Mammary epithelial cell (primary cell): Measurements from ENCODE around the gene RNF213.

Source experiments
- EZH2 ChIP-seq: IDR thresholded peaks from 2 replicates; pipeline ENCODE4 v1.6.1; 2012; ENCODE audit warnings: low read length, inconsistent platforms, borderline replicate concordance
- TF ChIP-seq, protein P1 (sequence below), 2 donors: IDR thresholded peaks in 1 of 2; conservative IDR thresholded peaks in 1 of 2; 2 replicates each; pipeline ENCODE4 v1.5.1; 2011 to 2012; ENCODE audit warnings: inconsistent platforms in 2 of 2, low read length in 2 of 2, mild to moderate bottlenecking in 2 of 2, control low read depth in 1 of 2, low read depth in 1 of 2; ENCODE audit not compliant: insufficient read depth in 1 of 2; ENCODE audit errors: extremely low read depth in 1 of 2

DNA sequence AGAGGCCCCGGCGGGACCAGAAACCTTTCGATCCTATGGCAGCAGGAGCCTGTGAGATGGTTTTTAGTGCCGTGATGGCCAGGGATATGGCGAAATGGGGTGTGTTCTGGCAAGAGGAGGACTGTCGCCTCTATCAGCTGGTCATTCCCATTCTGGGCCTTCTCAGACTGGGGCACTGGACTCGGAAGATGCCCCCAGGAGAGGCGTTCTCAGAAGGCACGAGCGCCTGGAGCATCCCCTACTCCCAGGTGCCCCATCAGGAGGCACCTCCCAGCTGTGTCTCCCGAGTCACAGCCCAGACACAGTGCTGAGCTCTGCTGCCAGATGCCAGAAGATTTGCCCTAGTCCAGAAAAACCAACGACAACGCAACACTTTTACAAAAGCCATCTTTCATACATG, 99.7 kb downstream of the RNF213 start:
- TF ChIP-seq, protein P1, sequence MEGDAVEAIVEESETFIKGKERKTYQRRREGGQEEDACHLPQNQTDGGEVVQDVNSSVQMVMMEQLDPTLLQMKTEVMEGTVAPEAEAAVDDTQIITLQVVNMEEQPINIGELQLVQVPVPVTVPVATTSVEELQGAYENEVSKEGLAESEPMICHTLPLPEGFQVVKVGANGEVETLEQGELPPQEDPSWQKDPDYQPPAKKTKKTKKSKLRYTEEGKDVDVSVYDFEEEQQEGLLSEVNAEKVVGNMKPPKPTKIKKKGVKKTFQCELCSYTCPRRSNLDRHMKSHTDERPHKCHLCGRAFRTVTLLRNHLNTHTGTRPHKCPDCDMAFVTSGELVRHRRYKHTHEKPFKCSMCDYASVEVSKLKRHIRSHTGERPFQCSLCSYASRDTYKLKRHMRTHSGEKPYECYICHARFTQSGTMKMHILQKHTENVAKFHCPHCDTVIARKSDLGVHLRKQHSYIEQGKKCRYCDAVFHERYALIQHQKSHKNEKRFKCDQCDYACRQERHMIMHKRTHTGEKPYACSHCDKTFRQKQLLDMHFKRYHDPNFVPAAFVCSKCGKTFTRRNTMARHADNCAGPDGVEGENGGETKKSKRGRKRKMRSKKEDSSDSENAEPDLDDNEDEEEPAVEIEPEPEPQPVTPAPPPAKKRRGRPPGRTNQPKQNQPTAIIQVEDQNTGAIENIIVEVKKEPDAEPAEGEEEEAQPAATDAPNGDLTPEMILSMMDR (conservative IDR thresholded peaks at IDR 0.05 in 1 of 2, IDR thresholded peaks at IDR 0.05 in 1 of 2; ENCODE audit: extremely low read depth in 1 of 2, insufficient read depth in 1 of 2, low read depth in 1 of 2, low read length in 2 of 2) = no peak
- TF ChIP-seq EZH2 = no peak
